DND-41 (cell line): ENCODE measurements around the gene NT5C3A.
"Not testable (repeated sequence)": the region's sequence is repeated elsewhere in the genome, so short reads cannot be mapped to it uniquely, and the experiment has no call there.

Experiments
- EZH2 ChIP-seq: IDR thresholded peaks from 3 replicates; pipeline ENCODE4 v1.6.1; 2012; ENCODE audit warnings: borderline replicate concordance, low read depth, mild to moderate bottlenecking, moderate library complexity, low read length, inconsistent platforms; ENCODE audit not compliant: severe bottlenecking
- TF ChIP-seq, protein P1 (sequence below): IDR thresholded peaks from 2 replicates; pipeline ENCODE4 v1.5.1; 2012; ENCODE audit warnings: borderline replicate concordance, low read length, moderate library complexity, mild to moderate bottlenecking; ENCODE audit not compliant: poor library complexity, severe bottlenecking; ENCODE audit errors: extremely low read depth

DNA sequence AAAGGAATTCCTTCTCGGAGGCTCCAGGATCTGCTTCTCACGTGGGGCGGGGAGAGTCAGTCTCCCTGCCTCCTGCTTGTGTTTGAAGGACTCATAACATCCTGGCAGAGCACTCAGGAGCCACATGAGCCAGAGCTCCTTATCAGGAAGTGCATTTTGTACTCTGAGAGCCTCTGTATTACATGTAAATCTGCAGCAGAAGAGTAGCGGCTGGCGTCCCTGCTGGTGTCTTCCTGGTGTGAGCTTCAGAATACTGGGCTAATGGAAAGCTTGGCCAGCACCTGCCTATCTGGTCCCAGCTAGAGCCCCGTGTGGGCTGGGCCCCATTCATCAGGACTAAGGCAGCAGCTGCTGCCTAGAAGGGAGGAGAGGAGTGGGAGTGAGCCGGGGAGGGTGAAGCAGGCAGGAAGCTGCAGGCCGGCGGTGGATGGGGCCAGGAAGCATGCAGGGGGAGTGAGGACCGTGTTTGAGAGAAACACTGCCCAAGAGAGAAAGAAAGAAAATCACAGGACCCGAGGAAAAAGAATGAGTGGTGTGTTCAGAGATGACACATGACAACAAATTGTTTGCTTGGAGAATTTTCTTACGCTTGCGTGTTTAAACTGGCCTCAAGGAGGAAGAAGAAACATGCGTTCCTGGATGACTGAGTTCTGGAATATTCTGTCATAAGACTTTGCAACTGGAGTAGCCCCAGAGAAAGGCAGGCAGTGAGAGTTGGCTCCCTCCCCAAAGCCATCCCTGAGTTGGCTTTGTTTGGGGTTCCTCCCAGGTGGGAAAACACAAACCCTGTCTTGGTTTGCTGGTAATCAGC is 64.0 kb downstream of the NT5C3A start:
- TF ChIP-seq, protein P1, sequence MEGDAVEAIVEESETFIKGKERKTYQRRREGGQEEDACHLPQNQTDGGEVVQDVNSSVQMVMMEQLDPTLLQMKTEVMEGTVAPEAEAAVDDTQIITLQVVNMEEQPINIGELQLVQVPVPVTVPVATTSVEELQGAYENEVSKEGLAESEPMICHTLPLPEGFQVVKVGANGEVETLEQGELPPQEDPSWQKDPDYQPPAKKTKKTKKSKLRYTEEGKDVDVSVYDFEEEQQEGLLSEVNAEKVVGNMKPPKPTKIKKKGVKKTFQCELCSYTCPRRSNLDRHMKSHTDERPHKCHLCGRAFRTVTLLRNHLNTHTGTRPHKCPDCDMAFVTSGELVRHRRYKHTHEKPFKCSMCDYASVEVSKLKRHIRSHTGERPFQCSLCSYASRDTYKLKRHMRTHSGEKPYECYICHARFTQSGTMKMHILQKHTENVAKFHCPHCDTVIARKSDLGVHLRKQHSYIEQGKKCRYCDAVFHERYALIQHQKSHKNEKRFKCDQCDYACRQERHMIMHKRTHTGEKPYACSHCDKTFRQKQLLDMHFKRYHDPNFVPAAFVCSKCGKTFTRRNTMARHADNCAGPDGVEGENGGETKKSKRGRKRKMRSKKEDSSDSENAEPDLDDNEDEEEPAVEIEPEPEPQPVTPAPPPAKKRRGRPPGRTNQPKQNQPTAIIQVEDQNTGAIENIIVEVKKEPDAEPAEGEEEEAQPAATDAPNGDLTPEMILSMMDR, result not testable (repeated sequence)
- TF ChIP-seq EZH2, result not testable (repeated sequence)
